Measurements from ENCODE around the gene APOBEC4. TPM values are rescaled to one million over a fixed set of nuclear protein-coding genes. Genes with fewer than 3 reads are reported as not detected.

APOBEC4 gene
- total and polyA plus RNA-seq, 9 of the 15 experiments (the other 6 are each of a cell fraction or from before 2014, with no cell fraction given), result not detected

DNA sequence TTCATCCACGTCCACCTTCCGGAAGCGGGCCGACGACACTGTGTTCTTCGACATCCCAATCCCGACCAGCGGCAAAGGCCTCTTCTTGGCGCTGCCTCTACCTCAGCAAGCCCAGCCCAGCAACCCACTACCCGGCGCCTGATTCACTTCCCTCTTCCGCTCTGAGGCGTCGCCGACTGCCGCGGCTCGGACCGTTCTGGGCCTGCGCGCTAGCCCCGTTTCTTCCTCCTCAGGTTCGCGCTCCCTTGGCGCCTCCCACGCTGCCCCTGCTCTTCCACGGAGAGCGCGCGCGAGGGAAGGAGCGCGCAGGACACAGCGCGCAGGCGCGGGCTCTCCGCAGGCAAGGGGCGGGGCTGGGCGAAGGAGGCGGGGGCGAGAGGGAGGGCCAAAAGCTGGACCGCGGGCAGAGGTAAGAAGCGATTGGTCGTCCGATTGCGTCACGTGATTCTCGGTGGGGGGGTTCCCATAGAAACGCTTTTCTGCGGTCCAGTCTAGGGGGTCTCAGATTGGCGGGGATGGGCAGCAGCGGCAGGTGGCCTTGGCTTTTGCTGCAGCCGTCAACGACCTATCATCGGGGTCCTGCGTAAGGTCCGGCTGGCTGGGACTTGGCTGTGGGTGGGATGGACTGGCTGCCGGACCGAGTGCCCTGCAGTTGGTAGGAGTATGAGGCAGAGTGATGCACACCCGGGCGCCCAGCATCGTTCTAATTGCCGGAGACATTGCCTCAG, 17.3 kb downstream of the APOBEC4 start, which contains the start of gene ARPC5:
Gene ARPC5 (minus strand): TSS at position 178 of the 728 bp plus-strand sequence. CDS start 124 bp downstream, at position 54.
- Histone ChIP-seq H3K9ac (ENCODE audit: insufficient read depth in 1 of 2, low read depth in 2 of 2, low read length in 2 of 2) (peak within 1 kb of the TSS; percentile 79 to 95), H3K27ac (ENCODE audit: extremely low read depth, low read depth, low read length) (peak within 1 kb of the TSS; percentile 73), H3K4me2 (ENCODE audit: insufficient read depth, low read length) (peak within 1 kb of the TSS; percentile 90), H3K9me1 (ENCODE audit: control insufficient read depth, insufficient read depth, low read length) (no peaks in the 10 kb centered on the region), H3K4me1 (replicated peaks in 1 of 2; ENCODE audit: control insufficient read depth in 2 of 2, insufficient read depth in 2 of 2, low read length in 2 of 2) (peaks cover 0 to 15% of the 10 kb centered on the region in 2 experiments; a peak in 4 of 5 replicates), H3K4me3 (peak within 1 kb of the TSS; percentile 77), H3K79me2 (ENCODE audit: control insufficient read depth, insufficient read depth, low read length) (peaks cover 39% of the 10 kb centered on the region), H3K36me3 (ENCODE audit: control insufficient read depth, insufficient read depth, low read length) (peaks cover 12% of the 10 kb centered on the region), H3K9me3 (replicated peaks; ENCODE audit: control insufficient read depth, insufficient read depth, low read depth, low read length) (no peaks in the 10 kb centered on the region), H2AFZ (ENCODE audit: low read depth, low read length) (peak within 1 kb of the TSS; percentile 90), H3K27me3 (ENCODE audit: control insufficient read depth in 2 of 2, insufficient read depth in 2 of 2, low read length in 2 of 2) (peaks cover 3 to 7% of the 10 kb centered on the region in 2 experiments; a peak in 2 of 5 replicates), H4K20me1 (replicated peaks; ENCODE audit: control insufficient read depth, insufficient read depth, low read length) (no peaks in the 10 kb centered on the region)
- POLR2A ChIA-PET, result interaction anchor here (1.1 to 1.5 kb wide), 2 partner anchors 9 to 12 kb away, joined by 3 to 5 read pairs; no protein-coding TSS in a partner anchor
- intact Hi-C loops (cut with micrococcal nuclease) (loop anchor here (1.0 to 10.0 kb wide), 2 partner anchors 162 to 419 kb away; partner anchors contain the start of gene TSEN15), in situ Hi-C loops (cut with MboI) (no loop called here)
- no TSS peak for BruUV-seq (replicated peaks)
- peak; percentile 96 for ATAC-seq
- DNase-seq (ENCODE audit: extremely low read depth in 1 of 4, low spot score in 3 of 4), result peak; percentile 97 to 99 (median 98)
- under 1% methylated on average over 64 of the region's 65 CpGs for WGBS (ENCODE audit: insufficient coverage, low coverage, missing lambda C conversion rate)
- CTCF ChIA-PET (ENCODE audit: low intra/inter-chr PET ratio), result no interaction called here
- peak; percentile 82 for FAIRE-seq
- TF ChIP-seq CXXC5 (CRISPR knock-in tag; IDR thresholded peaks at IDR 0.05) (peak; percentile 82), ZNF354B (CRISPR knock-in tag; IDR thresholded peaks at IDR 0.05) (no peak), ZKSCAN1 (IDR thresholded peaks at IDR 0.05; ENCODE audit: low read depth, low read length) (no peak), FOSL1 (tag; conservative IDR thresholded peaks at IDR 0.05) (0 out of 2 replicates have a peak, but pooled peaks have one; percentile 31), HDGF (IDR thresholded peaks at IDR 0.05) (no peak), ZNF165 (CRISPR knock-in tag; IDR thresholded peaks at IDR 0.05; ENCODE audit: borderline replicate concordance) (no peak), MXI1 (IDR thresholded peaks at IDR 0.05; ENCODE audit: low read depth, low read length) (peak; percentile 26; the same call in 1 of the 2 replicates), TAF7 (tag; IDR thresholded peaks at IDR 0.05) (peak; percentile 86)
- TF ChIP-seq, protein P1, sequence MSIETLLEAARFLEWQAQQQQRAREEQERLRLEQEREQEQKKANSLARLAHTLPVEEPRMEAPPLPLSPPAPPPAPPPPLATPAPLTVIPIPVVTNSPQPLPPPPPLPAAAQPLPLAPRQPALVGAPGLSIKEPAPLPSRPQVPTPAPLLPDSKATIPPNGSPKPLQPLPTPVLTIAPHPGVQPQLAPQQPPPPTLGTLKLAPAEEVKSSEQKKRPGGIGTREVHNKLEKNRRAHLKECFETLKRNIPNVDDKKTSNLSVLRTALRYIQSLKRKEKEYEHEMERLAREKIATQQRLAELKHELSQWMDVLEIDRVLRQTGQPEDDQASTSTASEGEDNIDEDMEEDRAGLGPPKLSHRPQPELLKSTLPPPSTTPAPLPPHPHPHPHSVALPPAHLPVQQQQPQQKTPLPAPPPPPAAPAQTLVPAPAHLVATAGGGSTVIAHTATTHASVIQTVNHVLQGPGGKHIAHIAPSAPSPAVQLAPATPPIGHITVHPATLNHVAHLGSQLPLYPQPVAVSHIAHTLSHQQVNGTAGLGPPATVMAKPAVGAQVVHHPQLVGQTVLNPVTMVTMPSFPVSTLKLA (conservative IDR thresholded peaks at IDR 0.05), result peak; percentile 32 to 67; a peak in 3 of 4 replicates
- TF ChIP-seq, protein P2, sequence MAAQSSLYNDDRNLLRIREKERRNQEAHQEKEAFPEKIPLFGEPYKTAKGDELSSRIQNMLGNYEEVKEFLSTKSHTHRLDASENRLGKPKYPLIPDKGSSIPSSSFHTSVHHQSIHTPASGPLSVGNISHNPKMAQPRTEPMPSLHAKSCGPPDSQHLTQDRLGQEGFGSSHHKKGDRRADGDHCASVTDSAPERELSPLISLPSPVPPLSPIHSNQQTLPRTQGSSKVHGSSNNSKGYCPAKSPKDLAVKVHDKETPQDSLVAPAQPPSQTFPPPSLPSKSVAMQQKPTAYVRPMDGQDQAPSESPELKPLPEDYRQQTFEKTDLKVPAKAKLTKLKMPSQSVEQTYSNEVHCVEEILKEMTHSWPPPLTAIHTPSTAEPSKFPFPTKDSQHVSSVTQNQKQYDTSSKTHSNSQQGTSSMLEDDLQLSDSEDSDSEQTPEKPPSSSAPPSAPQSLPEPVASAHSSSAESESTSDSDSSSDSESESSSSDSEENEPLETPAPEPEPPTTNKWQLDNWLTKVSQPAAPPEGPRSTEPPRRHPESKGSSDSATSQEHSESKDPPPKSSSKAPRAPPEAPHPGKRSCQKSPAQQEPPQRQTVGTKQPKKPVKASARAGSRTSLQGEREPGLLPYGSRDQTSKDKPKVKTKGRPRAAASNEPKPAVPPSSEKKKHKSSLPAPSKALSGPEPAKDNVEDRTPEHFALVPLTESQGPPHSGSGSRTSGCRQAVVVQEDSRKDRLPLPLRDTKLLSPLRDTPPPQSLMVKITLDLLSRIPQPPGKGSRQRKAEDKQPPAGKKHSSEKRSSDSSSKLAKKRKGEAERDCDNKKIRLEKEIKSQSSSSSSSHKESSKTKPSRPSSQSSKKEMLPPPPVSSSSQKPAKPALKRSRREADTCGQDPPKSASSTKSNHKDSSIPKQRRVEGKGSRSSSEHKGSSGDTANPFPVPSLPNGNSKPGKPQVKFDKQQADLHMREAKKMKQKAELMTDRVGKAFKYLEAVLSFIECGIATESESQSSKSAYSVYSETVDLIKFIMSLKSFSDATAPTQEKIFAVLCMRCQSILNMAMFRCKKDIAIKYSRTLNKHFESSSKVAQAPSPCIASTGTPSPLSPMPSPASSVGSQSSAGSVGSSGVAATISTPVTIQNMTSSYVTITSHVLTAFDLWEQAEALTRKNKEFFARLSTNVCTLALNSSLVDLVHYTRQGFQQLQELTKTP (IDR thresholded peaks at IDR 0.05; ENCODE audit: low read depth in 1 of 2, partially characterized antibody in 2 of 2), result peak in 1 of 2 experiments; percentile 23
- TF ChIP-seq, protein P3, sequence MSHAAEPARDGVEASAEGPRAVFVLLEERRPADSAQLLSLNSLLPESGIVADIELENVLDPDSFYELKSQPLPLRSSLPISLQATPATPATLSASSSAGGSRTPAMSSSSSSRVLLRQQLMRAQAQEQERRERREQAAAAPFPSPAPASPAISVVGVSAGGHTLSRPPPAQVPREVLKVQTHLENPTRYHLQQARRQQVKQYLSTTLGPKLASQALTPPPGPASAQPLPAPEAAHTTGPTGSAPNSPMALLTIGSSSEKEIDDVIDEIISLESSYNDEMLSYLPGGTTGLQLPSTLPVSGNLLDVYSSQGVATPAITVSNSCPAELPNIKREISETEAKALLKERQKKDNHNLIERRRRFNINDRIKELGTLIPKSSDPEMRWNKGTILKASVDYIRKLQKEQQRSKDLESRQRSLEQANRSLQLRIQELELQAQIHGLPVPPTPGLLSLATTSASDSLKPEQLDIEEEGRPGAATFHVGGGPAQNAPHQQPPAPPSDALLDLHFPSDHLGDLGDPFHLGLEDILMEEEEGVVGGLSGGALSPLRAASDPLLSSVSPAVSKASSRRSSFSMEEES (CRISPR knock-in tag; IDR thresholded peaks at IDR 0.05), result peak; percentile 99
